Measurements from ENCODE around the gene SCN4B. TPM values are rescaled to one million over a fixed set of nuclear protein-coding genes. Genes with fewer than 3 reads are reported as not detected.

Gene SCN4B
- total RNA-seq, 2 experiments from 2014 or later: not detected

DNA sequence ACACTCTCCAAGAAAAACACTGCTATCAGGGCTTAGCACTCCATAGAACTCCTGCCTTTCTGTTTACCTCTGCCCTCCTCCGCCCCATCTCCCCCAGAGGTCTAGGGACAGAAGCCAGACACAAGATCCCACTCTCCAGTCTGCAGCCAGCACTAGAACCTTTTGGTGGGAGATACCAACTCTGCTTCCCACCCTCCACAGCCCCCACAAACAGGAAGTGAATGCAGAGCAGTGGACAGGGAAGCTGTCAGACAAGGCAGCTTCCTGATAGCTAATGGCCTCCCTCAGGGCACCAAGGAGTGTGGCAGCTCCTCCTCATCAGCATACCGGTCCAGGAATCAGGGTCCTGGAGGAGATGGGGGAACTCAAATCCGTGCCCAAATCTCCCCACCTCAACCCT is 5.1 kb downstream of the SCN4B start:
- ATAC-seq (ENCODE audit: poor library complexity) (no peak), DNase-seq (no peak)
- H3K36me3 Mint-ChIP-seq (ENCODE audit: low read depth): no peaks in the 10 kb centered on the region
- H3K9me3 Mint-ChIP-seq: no peaks in the 10 kb centered on the region
- peaks cover 21% of the 10 kb centered on the region for H3K4me1 ChIP-seq (ENCODE audit: insufficient read depth, low read length)
- H3K27me3 ChIP-seq (ENCODE audit: control insufficient read depth in 1 of 2, insufficient read depth in 2 of 2, low read length in 2 of 2): peaks cover 29 to 54% of the 10 kb centered on the region in 2 experiments
- peaks cover 0 to 6% of the 10 kb centered on the region in 2 experiments for H3K9me3 ChIP-seq (ENCODE audit: control insufficient read depth in 1 of 2, insufficient read depth in 1 of 2, low read length in 2 of 2)
- intact Hi-C loops (cut with DNase I, micrococcal nuclease): loop anchor here (5.0 kb wide), 3 partner anchors 255 to 510 kb away; partner anchors contain the start of genes ATP5MG (in 1 of the 2) and IFT46 (in 1 of the 2)
- ChIA-PET CTCF (interaction anchor here (1.0 kb wide), 1 partner anchor 24 kb away, joined by 3 read pairs; no protein-coding TSS in a partner anchor), POLR2A (no interaction called here)
- H3K27ac Mint-ChIP-seq: no peak overlapping the region
- TF ChIP-seq, protein P1, sequence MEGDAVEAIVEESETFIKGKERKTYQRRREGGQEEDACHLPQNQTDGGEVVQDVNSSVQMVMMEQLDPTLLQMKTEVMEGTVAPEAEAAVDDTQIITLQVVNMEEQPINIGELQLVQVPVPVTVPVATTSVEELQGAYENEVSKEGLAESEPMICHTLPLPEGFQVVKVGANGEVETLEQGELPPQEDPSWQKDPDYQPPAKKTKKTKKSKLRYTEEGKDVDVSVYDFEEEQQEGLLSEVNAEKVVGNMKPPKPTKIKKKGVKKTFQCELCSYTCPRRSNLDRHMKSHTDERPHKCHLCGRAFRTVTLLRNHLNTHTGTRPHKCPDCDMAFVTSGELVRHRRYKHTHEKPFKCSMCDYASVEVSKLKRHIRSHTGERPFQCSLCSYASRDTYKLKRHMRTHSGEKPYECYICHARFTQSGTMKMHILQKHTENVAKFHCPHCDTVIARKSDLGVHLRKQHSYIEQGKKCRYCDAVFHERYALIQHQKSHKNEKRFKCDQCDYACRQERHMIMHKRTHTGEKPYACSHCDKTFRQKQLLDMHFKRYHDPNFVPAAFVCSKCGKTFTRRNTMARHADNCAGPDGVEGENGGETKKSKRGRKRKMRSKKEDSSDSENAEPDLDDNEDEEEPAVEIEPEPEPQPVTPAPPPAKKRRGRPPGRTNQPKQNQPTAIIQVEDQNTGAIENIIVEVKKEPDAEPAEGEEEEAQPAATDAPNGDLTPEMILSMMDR (IDR thresholded peaks at IDR 0.05): no peak
- no peak overlapping the region for H3K27ac ChIP-seq (ENCODE audit: low read depth in 1 of 2, low read length in 2 of 2)
- no peaks in the 10 kb centered on the region for H3K36me3 ChIP-seq (ENCODE audit: insufficient read depth, low read length)
- H3K4me3 Mint-ChIP-seq: no peak overlapping the region
- H3K27me3 Mint-ChIP-seq: peaks cover 78% of the 10 kb centered on the region
- no peak overlapping the region for H3K4me3 ChIP-seq (ENCODE audit: low read length)
- peaks cover 5% of the 10 kb centered on the region for H3K4me1 Mint-ChIP-seq (ENCODE audit: low read depth)

DNA sequence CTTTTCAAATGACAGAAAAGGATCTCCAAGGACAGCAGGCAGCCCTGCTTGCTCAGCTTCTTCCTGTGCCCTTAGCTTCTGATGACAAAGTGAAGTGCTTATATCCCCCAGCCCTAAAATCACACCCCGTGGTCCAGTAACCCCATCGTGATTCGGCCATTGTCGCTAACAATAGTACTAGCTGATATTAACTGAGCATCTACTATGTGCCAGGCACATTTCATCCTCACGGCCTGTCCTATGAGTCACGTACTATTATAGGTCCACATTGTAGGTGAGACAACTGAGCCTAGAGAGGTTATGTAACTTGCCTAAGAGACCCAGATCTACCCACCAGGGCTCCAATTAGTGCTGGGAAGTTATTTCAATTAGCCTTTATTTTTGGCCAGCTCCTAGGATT is 6.1 kb downstream of the SCN4B start:
- DNase-seq (no peak), ATAC-seq (ENCODE audit: poor library complexity) (no peak)
- H3K4me1 Mint-ChIP-seq (ENCODE audit: low read depth): peaks cover 5% of the 10 kb centered on the region
- no peaks in the 10 kb centered on the region for H3K9me3 ChIP-seq (ENCODE audit: control insufficient read depth in 1 of 2, insufficient read depth in 1 of 2, low read length in 2 of 2)
- TF ChIP-seq, protein P1 (IDR thresholded peaks at IDR 0.05): no peak
- H3K9me3 Mint-ChIP-seq: no peaks in the 10 kb centered on the region
- H3K4me1 ChIP-seq (ENCODE audit: insufficient read depth, low read length): peaks cover 16% of the 10 kb centered on the region
- H3K27me3 Mint-ChIP-seq: peaks cover 81% of the 10 kb centered on the region
- H3K36me3 Mint-ChIP-seq (ENCODE audit: low read depth): no peaks in the 10 kb centered on the region
- peak overlapping the region; percentile 84 for H3K4me3 Mint-ChIP-seq
- no peak overlapping the region for H3K4me3 ChIP-seq (ENCODE audit: low read length)
- CTCF ChIA-PET: interaction anchor here (1.5 kb wide), 1 partner anchor 12 kb away, joined by 3 read pairs; no protein-coding TSS in a partner anchor
- H3K27ac Mint-ChIP-seq: no peak overlapping the region
- intact Hi-C loops (cut with DNase I, micrococcal nuclease): loop anchor here (5.0 kb wide), 3 partner anchors 256 to 511 kb away; partner anchors contain the start of genes ATP5MG (in 1 of the 2) and IFT46 (in 1 of the 2)
- no peaks in the 10 kb centered on the region for H3K36me3 ChIP-seq (ENCODE audit: insufficient read depth, low read length)
- POLR2A ChIA-PET: no interaction called here
- peaks cover 22 to 55% of the 10 kb centered on the region in 2 experiments for H3K27me3 ChIP-seq (ENCODE audit: control insufficient read depth in 1 of 2, insufficient read depth in 2 of 2, low read length in 2 of 2)
- H3K27ac ChIP-seq (ENCODE audit: low read depth in 1 of 2, low read length in 2 of 2): no peak overlapping the region

DNA sequence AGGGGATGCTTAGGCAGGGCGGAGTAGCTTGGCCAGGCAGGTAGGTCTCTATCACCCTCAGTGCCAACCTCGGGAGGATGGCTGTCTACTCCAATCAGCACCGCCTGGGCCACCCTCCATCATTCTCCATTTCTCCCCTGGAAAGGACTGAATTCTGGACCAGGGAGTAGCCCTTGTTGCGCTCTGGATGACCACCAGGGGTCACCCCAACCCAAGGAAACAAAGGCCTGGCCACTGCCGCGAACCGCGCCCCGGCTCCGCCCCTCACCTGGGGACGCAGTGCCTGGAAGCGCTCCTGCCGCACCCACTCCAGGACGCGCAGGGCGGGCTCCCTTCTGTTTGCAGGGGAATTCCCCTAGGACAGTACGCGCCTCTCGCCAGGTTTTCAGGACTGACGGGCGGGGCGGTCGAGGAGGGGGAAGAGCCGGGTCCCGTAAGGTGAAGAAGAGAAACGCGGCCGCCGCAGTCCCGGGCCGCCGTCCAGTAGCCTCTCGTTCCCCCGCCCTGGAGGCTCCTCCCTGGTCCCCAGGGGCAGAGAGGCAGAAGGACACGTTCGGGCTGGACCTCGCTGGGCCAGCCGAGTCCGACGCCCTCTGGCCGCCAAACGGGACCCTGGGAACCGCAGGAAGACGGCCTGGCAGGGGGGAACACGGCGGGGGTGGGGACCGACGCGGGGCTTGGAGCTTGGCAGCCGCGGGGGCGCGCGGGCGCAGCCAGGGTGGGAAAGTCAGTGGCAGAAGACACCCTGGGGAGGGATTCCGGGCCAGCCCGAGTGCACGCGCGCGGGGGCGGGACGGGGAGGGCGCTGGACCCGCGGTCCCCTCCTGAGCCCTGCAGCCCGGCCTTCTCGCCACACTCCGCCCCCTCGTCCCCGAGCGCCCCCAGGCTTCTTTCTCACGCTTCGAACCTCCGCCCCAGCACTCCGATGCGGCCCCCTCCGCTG is 7.1 kb downstream of the SCN4B start:
- CTCF ChIA-PET: interaction anchor here (0.9 to 1.5 kb wide), 4 partner anchors 11 to 355 kb away, joined by 3 to 6 read pairs (median 4); no protein-coding TSS in a partner anchor
- H3K27ac Mint-ChIP-seq: no peak overlapping the region

More for the DNA sequence above, 7.1 kb downstream of the SCN4B start:
- Histone ChIP-seq H3K27ac (ENCODE audit: low read depth in 1 of 2, low read length in 2 of 2) (no peak overlapping the region), H3K27me3 (ENCODE audit: control insufficient read depth in 1 of 2, insufficient read depth in 2 of 2, low read length in 2 of 2) (peaks cover 18 to 60% of the 10 kb centered on the region in 2 experiments), H3K9me3 (ENCODE audit: control insufficient read depth in 1 of 2, insufficient read depth in 1 of 2, low read length in 2 of 2) (no peaks in the 10 kb centered on the region), H3K4me1 (ENCODE audit: insufficient read depth, low read length) (peaks cover 16% of the 10 kb centered on the region), H3K4me3 (ENCODE audit: low read length) (peak overlapping the region; percentile 80), H3K36me3 (ENCODE audit: insufficient read depth, low read length) (no peaks in the 10 kb centered on the region)
- DNase-seq: peak; percentile 76 to 95 (median 82)
- ATAC-seq (ENCODE audit: poor library complexity): peak; percentile 93
- Mint-ChIP-seq H3K9me3 (no peaks in the 10 kb centered on the region), H3K4me1 (ENCODE audit: low read depth) (peaks cover 5% of the 10 kb centered on the region), H3K4me3 (peak overlapping the region; percentile 84), H3K27me3 (peaks cover 81% of the 10 kb centered on the region), H3K36me3 (ENCODE audit: low read depth) (no peaks in the 10 kb centered on the region)
- TF ChIP-seq, protein P1 (IDR thresholded peaks at IDR 0.05): peak; percentile 79
- POLR2A ChIA-PET: no interaction called here
- intact Hi-C loops (cut with DNase I, micrococcal nuclease): loop anchor here (1.0 to 5.0 kb wide), 9 partner anchors 26 to 512 kb away; partner anchors contain the start of genes ATP5MG (in 1 of the 2) and IFT46 (in 1 of the 2)
